ENCODE results near the gene CLASP1.
"Not testable (repeated sequence)": the region's sequence is repeated elsewhere in the genome, so short reads cannot be mapped to it uniquely, and the experiment has no call there.

CLASP1 gene

GRCh38 chr2:121459291-121459690 lies 190.0 kb downstream of the CLASP1 start:
- no peak for DNase-seq

DNA sequence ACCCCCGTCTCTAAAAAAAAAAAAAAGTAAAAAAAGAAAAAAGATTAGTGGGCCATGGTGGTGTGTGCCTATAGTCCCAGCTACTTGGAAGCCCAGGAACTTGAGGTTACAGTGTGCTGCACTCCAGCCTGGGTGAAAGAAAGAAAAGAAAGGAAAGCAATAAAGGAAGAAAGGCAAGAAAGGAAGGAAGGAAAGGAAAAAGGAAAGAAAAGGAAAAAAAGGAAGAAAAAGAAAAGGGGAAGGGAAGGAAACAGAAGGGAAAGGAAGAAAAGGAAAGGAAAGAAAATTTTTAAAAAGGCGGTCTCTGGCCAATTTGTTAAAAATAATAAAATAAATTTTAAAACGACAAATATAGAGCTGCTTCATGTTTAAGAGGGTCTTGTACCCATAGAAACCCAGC lies 192.9 kb downstream of the CLASP1 start:
- no peak for DNase-seq

DNA sequence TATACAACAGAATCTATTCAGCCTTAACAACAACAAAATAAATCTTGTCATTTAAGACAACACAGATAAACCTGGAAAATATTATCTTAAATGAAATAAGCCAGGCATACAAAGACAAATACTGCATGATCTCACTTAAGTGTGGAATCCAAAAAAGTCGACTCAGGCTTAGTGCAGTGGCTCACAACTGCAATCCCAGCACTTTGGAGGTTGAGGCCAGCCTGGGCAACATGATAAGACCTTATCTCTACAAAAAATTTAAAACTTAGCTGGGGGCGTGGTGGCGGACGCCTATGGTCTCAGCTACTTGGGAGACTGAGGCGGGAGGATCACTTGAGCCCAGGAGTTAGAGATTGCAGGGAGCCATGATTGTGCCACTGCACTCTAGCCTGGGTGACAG lies 193.8 kb downstream of the CLASP1 start:
- no peak for DNase-seq

GRCh38 chr2:121454549-121455090 lies 194.6 kb downstream of the CLASP1 start:
- DNase-seq: no peak

DNA sequence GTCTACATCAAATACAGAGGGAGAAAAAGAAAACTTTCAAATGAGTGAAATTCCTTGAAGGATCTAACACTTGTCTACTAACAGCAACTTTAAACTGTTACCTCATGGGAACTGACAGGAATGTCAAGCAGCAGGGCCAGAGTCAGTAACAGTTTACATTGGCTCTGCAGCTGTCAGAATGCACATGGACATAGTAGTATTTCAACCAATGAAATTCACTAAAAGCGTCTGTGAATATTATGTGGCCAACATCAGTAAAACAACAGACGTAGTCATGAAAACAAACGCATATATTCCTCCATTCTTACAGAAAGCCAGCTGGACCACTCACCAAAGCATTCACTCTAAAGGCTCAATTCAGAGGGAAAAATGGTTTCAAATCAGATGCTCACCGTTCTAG lies 197.9 kb downstream of the CLASP1 start:
- DNase-seq: no peak

DNA sequence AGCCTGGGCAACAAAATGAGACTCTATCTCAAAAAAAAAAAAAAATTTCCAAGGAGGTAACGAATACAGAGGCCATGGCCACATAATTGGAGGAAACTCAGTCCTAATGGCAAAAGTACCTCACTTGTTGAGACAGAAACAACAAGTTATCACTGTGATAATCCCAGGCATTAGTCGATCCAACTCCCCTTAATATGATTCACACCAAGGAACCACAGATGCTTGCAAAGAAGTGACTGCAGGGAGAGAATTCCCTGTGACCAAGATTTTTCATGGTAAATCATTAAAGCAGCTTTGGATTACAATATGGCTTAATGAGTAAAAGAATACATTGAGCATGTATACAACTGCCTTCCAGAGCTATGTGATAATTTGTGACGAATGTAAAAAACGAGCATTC lies 199.0 kb downstream of the CLASP1 start:
- no peak for DNase-seq

GRCh38 chr2:121446647-121447241 lies 202.5 kb downstream of the CLASP1 start:
- no peak for DNase-seq

GRCh38 chr2:121442889-121443288 lies 206.4 kb downstream of the CLASP1 start:
- DNase-seq: no peak

DNA sequence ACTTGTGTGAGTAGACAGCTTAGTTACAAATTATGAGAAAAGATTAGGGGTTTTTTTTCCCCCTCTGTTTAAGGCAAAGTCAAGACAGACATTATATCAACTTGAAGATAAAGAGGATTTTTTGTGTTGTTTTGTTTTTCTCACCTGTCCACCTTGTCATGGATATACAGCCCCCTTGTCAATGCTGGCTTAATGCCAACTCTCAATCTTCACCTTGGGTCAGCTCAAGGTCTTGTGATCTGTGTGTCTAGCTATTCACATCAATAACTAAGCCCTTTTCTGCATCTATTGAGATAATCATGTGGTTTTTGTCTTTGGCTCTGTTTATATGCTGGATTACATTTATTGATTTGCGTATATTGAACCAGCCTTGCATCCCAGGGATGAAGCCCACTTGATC lies 211.0 kb downstream of the CLASP1 start:
- not testable (repeated sequence) for DNase-seq

- DNase-seq: no peak
These were observed 212.3 kb downstream of the CLASP1 start for GRCh38 chr2:121436918-121437317.

DNA sequence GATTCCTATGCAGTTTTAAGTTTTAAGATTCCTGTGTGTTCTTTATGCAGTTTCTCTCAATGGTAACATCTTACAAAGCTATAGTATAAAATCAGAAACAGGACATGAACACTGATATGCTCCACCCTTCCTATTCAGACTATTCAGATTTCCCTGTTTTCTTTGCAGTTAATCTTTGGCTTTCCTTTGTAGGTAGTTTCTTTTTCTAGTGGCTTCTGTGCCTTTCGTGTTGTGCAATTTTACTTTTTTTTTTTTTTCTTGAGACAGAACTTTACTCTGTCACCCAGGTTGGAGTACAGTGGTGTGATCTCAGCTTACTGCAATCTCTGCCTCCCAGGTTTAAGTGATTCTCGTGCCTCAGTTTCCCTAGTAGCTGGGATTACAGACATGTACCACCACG lies 213.5 kb downstream of the CLASP1 start:
- DNase-seq: no peak

DNA sequence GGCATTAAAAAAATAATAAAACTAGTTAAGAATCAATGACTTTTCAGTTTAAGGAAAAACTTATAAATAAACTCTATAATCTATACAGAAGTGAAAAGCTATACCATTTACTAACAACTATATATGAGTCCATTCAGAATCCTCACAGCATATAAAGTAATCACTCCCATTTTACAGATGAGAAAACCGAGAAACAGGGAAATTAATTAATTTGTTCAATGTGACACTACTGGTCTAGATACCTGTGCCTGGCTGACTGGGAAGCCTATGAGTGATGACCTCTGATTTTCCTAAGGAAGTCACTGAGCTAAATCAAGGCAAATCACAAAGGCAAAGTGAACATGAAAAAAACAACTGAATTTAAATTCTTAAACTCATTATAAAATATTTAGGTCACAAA lies 218.0 kb downstream of the CLASP1 start:
- DNase-seq: no peak

DNA sequence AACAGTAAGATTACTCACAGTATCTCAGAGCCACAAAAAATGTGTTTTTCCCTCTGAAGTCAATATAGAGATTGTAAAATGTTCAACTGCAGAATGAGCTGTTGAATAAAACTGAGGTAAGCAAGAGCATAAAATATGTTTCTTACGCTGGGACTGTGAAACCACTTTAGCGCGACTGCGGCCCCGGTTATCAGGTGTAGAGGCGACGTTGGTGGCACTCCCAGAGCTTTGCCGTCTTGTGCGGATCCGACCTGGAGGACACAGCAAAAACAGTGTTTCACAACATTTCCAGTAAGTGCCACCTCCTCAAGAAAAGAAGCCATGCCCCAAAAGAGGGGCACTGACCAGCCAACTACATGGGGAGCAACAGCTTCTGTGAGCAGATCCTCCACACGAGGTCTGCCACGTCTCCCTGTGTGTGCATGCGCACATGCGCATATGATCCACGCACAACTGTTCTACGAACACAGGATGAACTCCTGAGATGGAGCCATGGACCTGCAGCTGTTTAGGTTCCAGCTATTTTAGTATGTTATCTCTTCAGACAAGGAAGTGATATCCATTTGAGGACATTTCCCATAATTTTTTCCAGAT lies 219.2 kb downstream of the CLASP1 start:
- no peak for DNase-seq

- no peak for DNase-seq
These were observed 220.0 kb downstream of the CLASP1 start for GRCh38 chr2:121429119-121429903.

DNA sequence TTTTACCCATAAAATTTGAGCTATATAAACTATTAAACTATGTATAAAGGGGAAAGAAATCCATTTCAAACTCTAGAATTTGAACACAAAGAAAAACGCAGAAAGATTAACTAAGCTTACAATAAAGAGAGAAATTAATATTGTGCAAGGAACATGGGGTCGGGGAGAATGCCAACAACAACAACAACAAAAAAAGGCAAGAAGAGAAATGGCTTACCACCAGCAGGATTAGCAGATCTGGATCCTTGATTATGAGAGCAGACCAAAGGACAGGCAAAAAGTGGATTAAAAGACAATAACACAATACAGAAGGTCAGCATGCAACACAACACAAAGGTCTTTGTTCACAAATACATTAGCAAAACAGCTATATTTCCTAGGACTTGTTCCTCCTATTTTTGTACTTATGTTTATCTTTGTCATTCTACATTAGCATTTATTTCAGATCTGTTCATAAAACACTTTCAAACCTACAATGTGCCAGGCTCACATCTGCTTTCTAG lies 222.0 kb downstream of the CLASP1 start:
- no peak for DNase-seq

- DNase-seq: no peak
These were observed 228.8 kb downstream of the CLASP1 start for GRCh38 chr2:121420486-121420885.

DNA sequence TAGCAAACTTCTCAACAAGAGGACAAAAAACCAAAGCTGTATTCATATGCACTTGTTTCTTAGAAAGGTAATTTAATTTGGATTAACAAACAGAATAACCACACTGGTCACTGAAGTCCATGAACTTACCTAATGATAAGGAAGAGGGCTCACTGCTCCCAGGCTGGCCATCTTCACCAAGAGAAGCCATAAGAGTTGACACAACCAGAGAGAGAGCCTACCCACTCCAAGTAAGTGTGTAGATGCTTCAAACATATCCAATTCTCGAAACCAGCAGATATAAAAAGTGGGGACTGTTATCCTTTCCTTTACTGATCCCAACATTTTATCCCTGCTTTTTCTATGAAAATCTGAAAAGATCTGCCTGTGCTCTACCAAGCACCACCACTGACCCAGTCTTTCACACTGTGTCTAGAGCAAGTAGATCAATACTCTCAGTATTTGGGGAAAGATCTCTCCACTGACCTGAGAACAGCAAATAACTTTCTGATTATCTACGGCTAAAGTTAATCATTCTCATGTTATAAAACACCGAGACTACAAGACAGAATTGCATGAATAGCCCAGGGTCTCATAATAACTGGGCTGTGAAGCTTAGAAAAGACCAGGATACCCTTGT lies 230.1 kb downstream of the CLASP1 start:
- DNase-seq: no peak

- DNase-seq: no peak
These were observed 230.7 kb downstream of the CLASP1 start for GRCh38 chr2:121418494-121419058.

GRCh38 chr2:121417826-121418225 lies 231.4 kb downstream of the CLASP1 start:
- DNase-seq: no peak

GRCh38 chr2:121415727-121416126 lies 233.5 kb downstream of the CLASP1 start:
- no peak for DNase-seq

DNA sequence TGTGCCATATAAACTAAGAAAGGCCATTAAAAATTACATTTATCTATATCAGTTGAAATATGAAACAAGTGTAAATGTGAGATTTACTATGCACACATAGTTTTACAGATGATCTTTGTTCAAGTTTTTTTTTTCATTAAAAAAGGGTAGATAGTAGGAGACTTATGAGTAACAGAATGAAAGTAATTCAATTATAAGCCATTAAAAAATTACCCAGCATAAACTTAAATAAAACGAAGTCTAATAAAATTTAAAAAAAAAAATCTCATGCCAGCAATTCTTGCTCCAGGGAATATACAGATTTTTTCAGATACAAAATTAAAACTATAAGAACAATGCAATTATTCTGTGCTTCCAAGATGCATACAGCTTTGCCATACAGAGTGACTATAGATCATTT lies 236.9 kb downstream of the CLASP1 start:
- no peak for DNase-seq

DNA sequence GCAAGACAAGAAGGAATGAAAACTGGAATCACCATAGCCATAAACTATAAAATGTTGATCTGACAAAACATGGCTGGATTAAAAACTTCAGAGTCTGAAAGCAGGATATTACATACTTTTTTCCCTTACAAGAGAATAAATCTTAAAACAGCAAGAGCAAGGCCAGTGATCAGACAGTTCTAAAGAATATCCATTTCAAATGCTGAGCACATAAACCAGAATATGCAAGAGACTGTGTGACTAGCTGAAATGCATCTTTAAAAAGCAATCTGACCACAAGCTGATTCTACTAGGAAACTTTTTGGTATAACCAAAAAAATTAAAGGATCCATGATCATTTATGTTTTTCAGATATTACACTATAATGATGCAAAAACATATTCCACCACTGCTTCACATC lies 239.3 kb downstream of the CLASP1 start:
- DNase-seq: no peak

GRCh38 chr2:121409388-121409787 lies 239.9 kb downstream of the CLASP1 start:
- DNase-seq: no peak

All from RPMI8226 (cell line).